HG03354 (cell line): ENCODE data around the gene TUBB4B.
"Not testable (repeated sequence)": the region's sequence is repeated elsewhere in the genome, so short reads cannot be mapped to it uniquely, and the experiment has no call there.

Experiments used
- ATAC-seq: cut with Tn5 transposase; IDR thresholded peaks from one replicate; pipeline ENCODE4 v1.9.1; 2021; ENCODE audit warnings: mild to moderate bottlenecking; ENCODE audit not compliant: unreplicated experiment, poor library complexity, severe bottlenecking

TUBB4B gene

GRCh38 chr9:137234758-137235423 lies 6.2 kb upstream of the TUBB4B start:
- ATAC-seq = no peak

GRCh38 chr9:137235424-137236237 lies 5.5 kb upstream of the TUBB4B start:
- ATAC-seq = no peak

- peak; percentile 25 for ATAC-seq
These were observed 4.7 kb upstream of the TUBB4B start for GRCh38 chr9:137236238-137236935.

GRCh38 chr9:137236936-137237421 lies 4.1 kb upstream of the TUBB4B start:
- no peak for ATAC-seq

- ATAC-seq = no peak
These were observed 3.0 kb upstream of the TUBB4B start for GRCh38 chr9:137237759-137238726.

- ATAC-seq = not testable (repeated sequence)
These were observed 1.4 kb upstream of the TUBB4B start for GRCh38 chr9:137239541-137240200.

GRCh38 chr9:137240318-137240840 lies 708 bp upstream of the TUBB4B start:
- ATAC-seq = peak; percentile 33

- ATAC-seq = peak; percentile 1
These were observed 592 bp downstream of the TUBB4B start for GRCh38 chr9:137241490-137242268.

GRCh38 chr9:137242269-137243203 lies 1.4 kb downstream of the TUBB4B start:
- no peak for ATAC-seq

- ATAC-seq = not testable (repeated sequence)
These were observed 2.2 kb downstream of the TUBB4B start for GRCh38 chr9:137243266-137243625.

- ATAC-seq = no peak
These were observed 2.8 kb downstream of the TUBB4B start for GRCh38 chr9:137243626-137244485.

- ATAC-seq = no peak
These were observed 3.7 kb downstream of the TUBB4B start for GRCh38 chr9:137244486-137245449.

- ATAC-seq = no peak
These were observed 4.6 kb downstream of the TUBB4B start for GRCh38 chr9:137245450-137246421.
